Hematopoietic multipotent progenitor cell treated with erythropoietin and hydrocortisone succinate and interleukin-3 and kit ligand, for 4 days (in vitro differentiated cells): ENCODE measurements around the gene NRM.
"Not testable (repeated sequence)": the region's sequence is repeated elsewhere in the genome, so short reads cannot be mapped to it uniquely, and the experiment has no call there.

ENCODE experiments used
- DNase-seq: peaks from one replicate; pipeline ENCODE4 v3.0.0-alpha.2; 2015

NRM gene

DNA sequence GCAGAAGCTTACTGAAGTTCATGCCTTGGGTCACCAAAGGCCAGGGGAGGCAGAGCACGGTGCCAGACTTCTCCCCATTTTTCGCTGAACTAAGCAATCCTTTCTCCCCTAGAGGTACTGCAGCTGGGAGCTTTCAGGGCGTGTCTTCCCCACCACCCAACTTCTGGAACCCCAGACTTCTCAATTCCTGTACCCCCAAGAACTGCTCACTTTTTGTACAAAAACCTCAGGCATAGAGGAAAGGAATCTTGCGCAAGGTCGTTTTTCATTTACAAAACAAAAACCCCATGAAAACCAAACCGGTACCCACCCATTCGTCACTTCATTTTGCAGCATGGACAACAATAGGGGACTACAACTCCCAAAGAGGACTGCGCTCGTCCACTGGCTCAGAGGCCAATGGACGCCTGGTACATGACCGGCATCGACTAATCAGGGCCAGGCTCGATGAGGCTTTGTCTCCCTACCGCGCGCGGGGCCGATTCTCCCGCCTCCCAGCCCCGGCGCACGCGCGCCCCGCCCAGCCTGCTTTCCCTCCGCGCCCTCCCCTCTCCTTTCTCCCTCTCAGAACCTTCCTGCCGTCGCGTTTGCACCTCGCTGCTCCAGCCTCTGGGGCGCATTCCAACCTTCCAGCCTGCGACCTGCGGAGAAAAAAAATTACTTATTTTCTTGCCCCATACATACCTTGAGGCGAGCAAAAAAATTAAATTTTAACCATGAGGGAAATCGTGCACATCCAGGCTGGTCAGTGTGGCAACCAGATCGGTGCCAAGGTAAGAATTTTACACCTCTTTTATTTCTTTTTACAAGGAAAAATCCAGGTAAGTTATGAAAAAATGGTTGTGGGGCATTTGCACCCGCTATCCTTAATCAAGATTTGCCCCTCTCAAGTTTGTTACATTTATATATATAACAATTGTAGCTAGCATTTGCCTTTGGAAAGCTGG, 29.3 kb upstream of the NRM start, which contains the start of gene TUBB:
Gene TUBB, plus strand, starts transcription at position 562 of the 947 bp plus-strand sequence. Its CDS starts 155 bp downstream, at position 717.
- DNase-seq: peak; percentile 99

DNA sequence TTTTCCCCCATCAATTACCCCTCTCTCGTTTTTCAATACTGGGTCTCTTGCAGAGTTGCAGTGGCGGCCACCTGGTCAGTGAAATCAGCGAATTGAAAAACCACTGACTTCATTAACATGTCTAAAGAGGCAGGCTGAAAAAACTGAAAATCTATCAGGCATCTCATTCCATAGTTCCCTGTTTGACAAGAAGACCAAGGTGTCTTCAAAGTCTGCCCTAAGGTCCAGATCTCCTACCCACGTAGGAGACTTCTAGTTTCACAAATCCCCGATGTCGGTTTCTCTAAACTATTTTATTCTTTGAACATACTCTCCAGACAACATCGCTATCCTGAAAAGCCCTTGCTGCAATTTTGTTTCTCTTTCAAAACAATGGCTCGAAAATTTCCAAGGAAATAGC, 28.6 kb upstream of the NRM start:
- no peak for DNase-seq

DNA sequence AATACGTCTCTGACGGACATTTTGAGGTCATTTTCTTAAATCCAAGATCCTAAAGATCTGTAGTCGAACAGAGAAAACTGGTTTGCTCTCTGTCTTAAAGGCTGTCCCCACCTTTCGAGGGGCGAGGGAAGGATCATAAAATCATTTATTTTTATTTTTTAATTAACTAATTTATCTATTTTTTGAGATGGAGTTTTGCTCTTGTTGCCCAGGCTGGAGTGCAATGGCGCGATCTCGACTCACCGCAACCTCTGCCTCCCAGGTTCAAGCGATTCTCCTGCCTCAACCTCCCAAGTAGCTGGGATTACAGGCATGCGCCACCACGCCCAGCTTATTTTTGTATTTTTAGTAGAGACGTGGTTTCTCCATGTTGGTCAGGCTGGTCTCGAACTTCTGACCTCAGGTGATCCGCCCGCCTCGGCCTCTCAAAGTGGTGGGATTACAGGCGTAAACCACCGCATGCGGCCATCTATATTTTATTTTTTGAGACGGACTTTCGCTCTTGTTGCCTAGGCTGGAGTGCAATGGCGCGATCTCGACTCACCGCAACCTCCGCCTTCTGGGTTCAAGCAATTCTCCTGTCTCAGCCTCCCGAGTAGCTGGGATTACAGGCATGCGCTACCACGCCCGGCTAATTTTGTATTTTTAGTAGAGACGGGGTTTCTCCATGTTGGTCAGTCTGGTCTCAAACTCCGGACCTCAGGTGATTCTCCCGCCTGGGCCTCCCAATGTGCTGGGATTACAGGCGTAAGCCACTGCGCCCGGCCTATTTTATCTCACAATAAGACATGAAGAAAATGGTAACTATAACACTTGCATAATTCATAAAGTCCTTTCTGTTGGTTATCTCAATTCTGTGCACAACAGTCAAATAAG, 27.3 kb upstream of the NRM start:
- DNase-seq: not testable (repeated sequence)

DNA sequence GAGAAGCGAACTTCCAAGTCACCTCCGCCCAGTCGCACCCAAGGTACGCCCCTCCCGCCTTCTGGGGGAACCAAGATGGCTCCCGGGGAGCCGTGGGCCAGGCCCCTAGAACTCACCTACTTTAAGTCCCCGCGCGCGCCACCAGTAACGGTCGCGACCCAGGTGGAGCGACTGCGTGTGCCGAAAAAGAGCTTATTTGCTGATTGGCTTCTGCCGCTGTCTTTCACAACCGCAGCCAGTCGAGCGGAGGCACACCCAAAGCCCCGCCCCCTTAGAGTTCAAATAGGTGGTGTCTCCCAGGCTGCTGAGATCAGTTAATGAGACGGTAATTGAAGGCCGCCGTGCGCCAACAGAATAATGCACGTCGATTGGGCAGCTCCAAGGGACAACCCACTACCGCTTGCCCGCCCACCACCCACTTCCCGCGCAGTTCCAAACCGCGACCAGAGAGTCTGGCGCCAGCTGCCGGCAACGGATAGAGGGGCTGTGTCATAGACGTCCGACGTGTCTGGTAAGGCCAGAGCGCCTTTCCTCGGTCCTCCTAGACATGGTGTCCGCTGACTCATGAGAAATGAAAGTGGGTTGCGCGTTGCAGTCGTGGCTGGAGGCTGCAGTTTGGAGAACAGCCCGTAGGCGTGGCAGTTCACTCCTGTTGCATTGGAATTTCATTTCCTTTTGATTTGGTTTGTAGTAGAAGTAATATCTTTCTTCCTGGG, 26.5 kb upstream of the NRM start, which contains the start of gene MDC1:
Gene MDC1, minus strand, starts transcription at position 153 of the 716 bp plus-strand sequence. CDS start 2,106 bp downstream, outside the sequence.
- peak; percentile 100 for DNase-seq

DNA sequence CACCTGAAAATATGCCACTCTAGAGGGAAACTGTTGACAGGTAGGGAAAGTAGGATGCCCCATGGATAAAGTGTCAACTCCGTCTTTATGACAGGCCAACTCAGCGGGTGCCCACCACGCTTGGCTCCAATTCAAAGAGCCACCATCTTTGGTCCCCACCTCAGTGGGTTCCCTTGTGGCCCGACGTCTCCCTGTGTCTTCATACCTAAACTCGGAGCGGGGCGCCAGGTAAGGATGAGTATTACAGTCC, 26.0 kb upstream of the NRM start:
- no peak for DNase-seq

DNA sequence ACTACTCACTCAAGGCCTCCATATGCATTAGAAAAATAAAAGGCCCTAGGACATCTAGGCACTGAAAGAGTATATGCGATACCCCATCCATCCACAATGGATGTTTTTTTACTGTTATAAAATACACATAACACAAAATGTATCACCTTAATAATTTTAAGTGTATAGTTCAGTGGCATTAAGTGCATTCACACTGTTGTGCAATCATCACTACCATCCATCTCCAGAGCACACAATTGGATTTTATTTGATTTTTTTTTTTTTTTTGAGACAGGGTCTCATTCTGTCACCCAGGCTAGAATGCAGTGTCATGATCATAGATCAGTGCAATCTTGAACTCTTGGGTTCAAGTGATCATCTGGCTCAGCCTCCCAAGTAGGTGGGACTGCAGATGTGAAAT, 23.5 kb upstream of the NRM start:
- DNase-seq: no peak

DNA sequence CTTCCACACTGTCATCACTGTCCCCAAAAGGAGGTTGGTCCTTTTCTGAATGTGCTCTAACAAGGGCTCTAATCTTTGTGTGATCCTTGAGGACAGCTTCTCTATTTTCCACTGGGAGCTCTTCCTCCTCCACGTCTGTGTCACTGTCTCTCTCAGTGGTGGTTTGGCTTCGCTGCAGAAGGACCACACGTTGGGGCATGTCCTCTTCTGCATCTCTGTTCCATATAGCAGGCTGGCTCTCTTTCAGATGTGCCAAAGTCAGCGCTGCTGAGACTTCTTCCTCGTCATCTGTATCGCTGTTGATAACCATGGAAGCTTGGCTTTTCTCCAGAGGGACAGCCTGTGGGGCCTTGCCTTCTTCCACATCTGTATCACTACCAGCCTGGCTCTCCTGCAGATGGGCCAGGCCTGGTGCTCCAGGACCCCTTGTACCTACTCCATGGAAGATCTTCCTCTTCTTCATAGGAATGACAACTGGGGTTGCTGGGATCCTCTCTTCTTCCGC, 21.7 kb upstream of the NRM start:
- peak; percentile 30 for DNase-seq

DNA sequence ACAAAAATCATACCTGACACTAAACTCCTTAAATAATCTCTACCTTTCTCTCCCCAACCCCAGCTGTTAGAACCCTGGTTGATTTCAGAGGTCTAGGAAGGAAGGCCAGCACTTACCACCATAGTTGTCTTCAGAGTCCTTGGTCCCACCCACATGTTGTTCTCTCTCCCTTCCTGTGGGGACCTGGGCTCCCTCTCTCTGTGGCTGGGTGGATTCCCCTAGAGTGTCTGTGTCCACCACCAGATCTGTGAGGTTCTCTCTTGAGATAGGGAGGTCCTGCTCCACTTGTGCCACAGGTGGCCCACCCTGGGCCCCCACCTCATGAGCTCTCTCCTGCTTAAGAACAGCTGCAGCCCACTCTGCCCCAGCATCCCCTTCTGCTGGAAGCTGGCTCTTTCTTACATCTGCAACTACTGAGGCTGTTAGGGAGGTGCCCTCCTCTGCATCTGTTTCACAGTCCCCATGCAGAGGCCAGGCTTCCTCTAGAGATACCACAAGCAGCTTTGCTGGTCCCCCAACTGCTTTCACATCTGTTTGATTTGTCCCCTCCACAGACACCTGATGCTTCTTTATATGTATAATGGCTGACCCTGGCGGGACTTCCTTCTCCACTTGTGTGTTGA, 21.1 kb upstream of the NRM start:
- no peak for DNase-seq

- DNase-seq: no peak
Measured at GRCh38 chr6:30709101-30709868, 18.5 kb upstream of the NRM start.

GRCh38 chr6:30707281-30707850, 16.6 kb upstream of the NRM start:
- DNase-seq: no peak

DNA sequence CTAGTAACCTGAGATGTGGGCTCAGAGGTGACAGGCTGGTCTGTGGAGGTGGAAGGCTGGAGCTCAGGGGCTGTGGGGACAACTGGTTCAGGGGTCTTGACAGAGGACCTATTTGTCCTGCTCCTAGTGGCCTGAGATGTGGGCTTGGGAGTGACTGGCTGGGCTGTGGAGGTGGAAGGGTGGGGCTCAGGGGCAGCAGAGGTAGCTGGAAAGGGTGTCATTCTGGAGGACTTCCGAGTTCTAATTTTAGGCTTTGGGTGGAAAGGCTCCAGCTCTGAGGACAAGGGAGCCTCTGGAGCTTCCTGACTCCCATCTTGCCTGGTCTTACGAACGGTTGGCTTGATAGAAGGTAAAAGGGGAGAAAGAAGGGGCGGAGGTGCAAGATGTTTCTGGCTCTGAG, 14.8 kb upstream of the NRM start:
- DNase-seq: no peak

- DNase-seq: no peak
Measured at GRCh38 chr6:30703821-30704220, 13.0 kb upstream of the NRM start.

- DNase-seq: no peak
Measured at GRCh38 chr6:30703011-30703410, 12.2 kb upstream of the NRM start.

GRCh38 chr6:30700340-30700739, 9.6 kb upstream of the NRM start:
- DNase-seq: no peak

- no peak for DNase-seq
Measured at GRCh38 chr6:30696432-30696831, 5.6 kb upstream of the NRM start.

GRCh38 chr6:30691208-30691847, 544 bp upstream of the NRM start:
- no peak for DNase-seq

- no peak for DNase-seq
Measured at GRCh38 chr6:30689985-30690384, 799 bp downstream of the NRM start.

- peak; percentile 35 for DNase-seq
Measured at GRCh38 chr6:30689022-30689865, 1.5 kb downstream of the NRM start.

GRCh38 chr6:30688569-30688968, 2.2 kb downstream of the NRM start:
- DNase-seq: no peak
